ENCODE data around the gene MMP21. TPM values are rescaled to one million over a fixed set of nuclear protein-coding genes. Genes with fewer than 3 reads are reported as not detected.
A peak's percentile ranks its signal among the peaks of the same experiment; 100 is the strongest.

Gene MMP21
- total RNA-seq, 2 donors from 2014 or later = 0.14 TPM; not detected in 1

- Mint-ChIP-seq H3K36me3 (peaks cover 11% of the 10 kb centered on the region), H3K9me3 (no peaks in the 10 kb centered on the region), H3K27me3 (no peaks in the 10 kb centered on the region), H3K4me1 (ENCODE audit: low read depth in 2 of 2) (no peaks in the 10 kb centered on the region), H3K27ac (no peak overlapping the region), H3K4me3 (no peak overlapping the region)
- no peak for DNase-seq (ENCODE audit: low spot score)
- ATAC-seq = no peak
Measured at GRCh38 chr10:125765835-125766234, 9.8 kb downstream of the MMP21 start.

- H3K9me3 Mint-ChIP-seq = no peaks in the 10 kb centered on the region
- DNase-seq (ENCODE audit: low spot score) = no peak
- no peak for ATAC-seq
- H3K27ac Mint-ChIP-seq = no peak overlapping the region
- H3K27me3 Mint-ChIP-seq = no peaks in the 10 kb centered on the region
- no peaks in the 10 kb centered on the region for H3K4me1 Mint-ChIP-seq (ENCODE audit: low read depth in 2 of 2)
- H3K4me3 Mint-ChIP-seq = no peak overlapping the region
- H3K36me3 Mint-ChIP-seq = peaks cover 18% of the 10 kb centered on the region
Measured at GRCh38 chr10:125762692-125763648, 12.7 kb downstream of the MMP21 start.

- Mint-ChIP-seq H3K4me3 (no peak overlapping the region), H3K9me3 (no peaks in the 10 kb centered on the region), H3K27ac (peak overlapping the region in 1 of 2 donors; percentile 69), H3K27me3 (no peaks in the 10 kb centered on the region), H3K36me3 (peaks cover 28% of the 10 kb centered on the region), H3K4me1 (ENCODE audit: low read depth in 2 of 2) (no peaks in the 10 kb centered on the region)
- ATAC-seq = no peak
- DNase-seq (ENCODE audit: low spot score) = no peak
Measured at GRCh38 chr10:125761961-125762360, 13.7 kb downstream of the MMP21 start.

- peaks cover 47% of the 10 kb centered on the region for H3K36me3 Mint-ChIP-seq
- H3K9me3 Mint-ChIP-seq = no peaks in the 10 kb centered on the region
- no peaks in the 10 kb centered on the region for H3K27me3 Mint-ChIP-seq
- DNase-seq (ENCODE audit: low spot score) = no peak
- peaks cover 4 to 21% of the 10 kb centered on the region in 2 donors for H3K4me1 Mint-ChIP-seq (ENCODE audit: low read depth in 2 of 2)
- no peak for ATAC-seq
- no peak overlapping the region for H3K27ac Mint-ChIP-seq
- no peak overlapping the region for H3K4me3 Mint-ChIP-seq
Measured at GRCh38 chr10:125757742-125758141, 17.9 kb downstream of the MMP21 start.

GRCh38 chr10:125756853-125757487, 18.7 kb downstream of the MMP21 start:
- ATAC-seq = no peak
- no peak for DNase-seq (ENCODE audit: low spot score)
- H3K36me3 Mint-ChIP-seq = peaks cover 47% of the 10 kb centered on the region
- no peak overlapping the region for H3K27ac Mint-ChIP-seq
- no peaks in the 10 kb centered on the region for H3K27me3 Mint-ChIP-seq
- no peak overlapping the region for H3K4me3 Mint-ChIP-seq
- H3K9me3 Mint-ChIP-seq = no peaks in the 10 kb centered on the region
- peaks cover 4 to 21% of the 10 kb centered on the region in 2 donors for H3K4me1 Mint-ChIP-seq (ENCODE audit: low read depth in 2 of 2)

DNA sequence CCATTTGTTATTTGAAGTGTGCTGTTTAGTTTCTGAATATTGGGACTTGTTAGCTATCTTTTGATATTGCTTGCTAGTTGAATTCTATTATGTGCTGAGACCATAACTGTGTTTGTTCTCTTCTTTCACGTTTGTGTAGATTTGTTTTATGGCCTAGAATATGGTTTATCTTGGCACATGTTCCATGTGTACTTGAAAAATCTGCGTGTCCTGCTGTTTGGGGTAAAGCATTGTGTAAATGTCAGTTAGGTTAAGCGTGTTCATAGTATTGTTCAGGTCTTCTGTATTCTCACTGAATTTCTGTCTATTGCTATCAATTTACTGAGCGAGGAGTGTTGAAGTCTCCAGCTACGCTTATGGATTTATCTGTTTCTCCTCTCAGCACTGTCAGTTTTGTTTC, 19.4 kb downstream of the MMP21 start:
- peaks cover 47% of the 10 kb centered on the region for H3K36me3 Mint-ChIP-seq
- ATAC-seq (no peak), DNase-seq (ENCODE audit: low spot score) (no peak)
- peaks cover 4 to 21% of the 10 kb centered on the region in 2 donors for H3K4me1 Mint-ChIP-seq (ENCODE audit: low read depth in 2 of 2)
- no peak overlapping the region for H3K4me3 Mint-ChIP-seq
- H3K27ac Mint-ChIP-seq = no peak overlapping the region
- H3K9me3 Mint-ChIP-seq = no peaks in the 10 kb centered on the region
- H3K27me3 Mint-ChIP-seq = no peaks in the 10 kb centered on the region

DNA sequence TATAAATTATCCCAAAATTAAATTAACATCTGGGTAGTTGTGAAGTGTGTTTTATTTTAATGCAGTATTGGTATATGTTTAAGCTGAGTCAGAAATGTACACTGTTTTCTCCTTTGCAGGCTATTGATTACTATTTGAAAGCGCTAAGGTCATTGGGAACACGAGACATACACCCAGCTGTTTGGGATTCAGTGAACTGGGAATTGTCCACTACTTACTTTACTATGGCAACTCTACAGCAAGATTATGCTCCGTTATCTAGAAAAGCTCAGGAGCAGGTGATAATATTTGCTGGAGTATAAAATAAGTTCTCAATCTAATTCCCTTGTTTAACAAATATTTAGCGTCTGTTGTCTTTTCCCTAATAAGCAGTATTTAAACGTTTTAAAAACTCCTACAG, 28.2 kb downstream of the MMP21 start:
- Mint-ChIP-seq H3K4me1 (ENCODE audit: low read depth in 2 of 2) (peaks cover 8% of the 10 kb centered on the region in 2 donors), H3K27me3 (no peaks in the 10 kb centered on the region), H3K4me3 (no peak overlapping the region), H3K36me3 (peaks cover 42% of the 10 kb centered on the region), H3K9me3 (no peaks in the 10 kb centered on the region), H3K27ac (no peak overlapping the region)
- ATAC-seq = no peak
- no peak for DNase-seq (ENCODE audit: low spot score)

GRCh38 chr10:125744909-125745308, 30.7 kb downstream of the MMP21 start:
- Mint-ChIP-seq H3K27me3 (no peaks in the 10 kb centered on the region), H3K27ac (no peak overlapping the region), H3K4me1 (ENCODE audit: low read depth in 2 of 2) (peaks cover 8% of the 10 kb centered on the region in 2 donors), H3K9me3 (no peaks in the 10 kb centered on the region), H3K4me3 (no peak overlapping the region), H3K36me3 (peaks cover 60% of the 10 kb centered on the region)
- DNase-seq (ENCODE audit: low spot score) = no peak
- no peak for ATAC-seq

DNA sequence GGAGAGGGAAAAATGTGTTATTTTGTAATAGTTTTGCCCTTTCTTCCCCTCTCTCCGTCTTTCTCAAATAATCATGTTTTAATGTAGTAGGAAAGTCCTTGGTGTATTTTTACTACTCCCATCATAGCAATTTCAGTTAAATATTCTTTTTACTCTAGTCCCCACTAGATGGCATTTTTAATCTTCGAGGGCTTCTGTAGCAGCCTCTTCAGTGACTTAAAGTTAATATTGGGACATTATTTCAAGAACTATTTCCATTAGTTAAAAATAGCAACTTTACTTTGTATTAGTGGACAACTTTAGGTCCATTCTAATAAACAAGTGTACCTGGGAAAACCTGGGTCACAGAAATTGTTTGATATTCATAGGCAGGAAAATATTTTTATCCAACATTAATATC, 33.2 kb downstream of the MMP21 start:
- Mint-ChIP-seq H3K36me3 (peaks cover 56% of the 10 kb centered on the region), H3K27me3 (no peaks in the 10 kb centered on the region), H3K4me1 (ENCODE audit: low read depth in 2 of 2) (peaks cover 8% of the 10 kb centered on the region in 2 donors), H3K27ac (no peak overlapping the region), H3K9me3 (no peaks in the 10 kb centered on the region), H3K4me3 (no peak overlapping the region)
- DNase-seq (ENCODE audit: low spot score) (no peak), ATAC-seq (no peak)

GRCh38 chr10:125739994-125740679, 35.5 kb downstream of the MMP21 start:
- H3K36me3 Mint-ChIP-seq = peaks cover 55% of the 10 kb centered on the region
- peak overlapping the region in 1 of 2 donors; percentile 0 for H3K27ac Mint-ChIP-seq
- H3K4me3 Mint-ChIP-seq = no peak overlapping the region
- ATAC-seq = no peak
- H3K27me3 Mint-ChIP-seq = no peaks in the 10 kb centered on the region
- no peaks in the 10 kb centered on the region for H3K4me1 Mint-ChIP-seq (ENCODE audit: low read depth in 2 of 2)
- DNase-seq (ENCODE audit: low spot score) = no peak
- no peaks in the 10 kb centered on the region for H3K9me3 Mint-ChIP-seq

GRCh38 chr10:125738206-125738605, 37.4 kb downstream of the MMP21 start:
- Mint-ChIP-seq H3K9me3 (no peaks in the 10 kb centered on the region), H3K27ac (no peak overlapping the region), H3K4me3 (no peak overlapping the region), H3K4me1 (ENCODE audit: low read depth in 2 of 2) (no peaks in the 10 kb centered on the region), H3K27me3 (no peaks in the 10 kb centered on the region), H3K36me3 (peaks cover 41% of the 10 kb centered on the region)
- ATAC-seq (no peak), DNase-seq (ENCODE audit: low spot score) (no peak)

DNA sequence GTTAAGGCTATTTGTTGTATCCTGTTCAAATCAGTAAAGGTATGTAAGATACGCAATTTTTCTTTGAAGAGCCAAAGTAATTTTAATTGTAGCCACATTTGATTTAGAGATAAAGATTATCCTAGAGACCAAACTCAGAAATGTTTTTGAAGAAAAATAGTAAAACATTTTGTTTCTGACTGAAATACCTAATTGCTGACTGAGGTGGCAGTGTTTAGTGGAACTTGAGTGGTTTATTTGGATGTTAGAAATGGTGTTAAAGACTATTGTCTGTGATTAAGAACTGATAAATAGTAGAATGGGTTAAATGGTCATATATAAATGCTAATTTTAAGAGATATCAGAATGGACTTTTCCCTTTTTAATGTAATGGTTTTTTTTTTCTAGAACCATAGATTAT, 40.8 kb downstream of the MMP21 start:
- H3K27me3 Mint-ChIP-seq = no peaks in the 10 kb centered on the region
- H3K4me3 Mint-ChIP-seq = no peak overlapping the region
- no peak overlapping the region for H3K27ac Mint-ChIP-seq
- H3K4me1 Mint-ChIP-seq (ENCODE audit: low read depth in 2 of 2) = no peaks in the 10 kb centered on the region
- peaks cover 31% of the 10 kb centered on the region for H3K36me3 Mint-ChIP-seq
- no peak for ATAC-seq
- no peak for DNase-seq (ENCODE audit: low spot score)
- no peaks in the 10 kb centered on the region for H3K9me3 Mint-ChIP-seq

DNA sequence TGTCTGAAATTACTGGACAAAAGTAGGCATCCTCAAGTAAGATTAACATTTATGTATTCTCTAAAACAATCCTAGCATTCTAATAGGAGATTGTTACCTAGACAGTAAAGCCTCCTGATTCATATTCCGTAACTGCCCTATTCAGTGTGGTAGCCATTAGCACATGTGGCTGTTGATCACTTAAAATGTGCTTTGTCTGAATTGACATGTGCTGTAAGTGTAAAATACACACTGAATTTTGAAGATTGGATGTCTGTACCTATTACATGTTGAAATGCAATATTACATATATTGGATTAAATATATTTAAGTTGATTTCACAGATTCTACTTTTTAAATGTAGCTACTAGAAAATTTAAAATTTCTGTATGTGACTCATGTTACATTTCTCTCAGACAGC, 41.5 kb downstream of the MMP21 start:
- no peaks in the 10 kb centered on the region for H3K9me3 Mint-ChIP-seq
- H3K4me3 Mint-ChIP-seq = no peak overlapping the region
- H3K4me1 Mint-ChIP-seq (ENCODE audit: low read depth in 2 of 2) = no peaks in the 10 kb centered on the region
- no peaks in the 10 kb centered on the region for H3K27me3 Mint-ChIP-seq
- H3K27ac Mint-ChIP-seq = no peak overlapping the region
- H3K36me3 Mint-ChIP-seq = peaks cover 27% of the 10 kb centered on the region
- DNase-seq (ENCODE audit: low spot score) = no peak
- no peak for ATAC-seq

GRCh38 chr10:125727436-125727835, 48.2 kb downstream of the MMP21 start:
- Mint-ChIP-seq H3K27me3 (no peaks in the 10 kb centered on the region), H3K9me3 (no peaks in the 10 kb centered on the region), H3K27ac (no peak overlapping the region), H3K4me3 (no peak overlapping the region), H3K4me1 (ENCODE audit: low read depth in 2 of 2) (peaks cover 3 to 6% of the 10 kb centered on the region in 2 donors), H3K36me3 (peaks cover 47% of the 10 kb centered on the region)
- no peak for ATAC-seq
- DNase-seq (ENCODE audit: low spot score) = no peak
